Nucleus accumbens (tissue), 56 donors: ENCODE measurements around the gene GNAT1.
"Not testable (repeated sequence)": the region's sequence is repeated elsewhere in the genome, so short reads cannot be mapped to it uniquely, and the experiment has no call there.

Experiments
- DNase-seq, 56 donors: peaks; one replicate each; lab custom pipeline; 2025; lab: John Stamatoyannopoulos, UW

GNAT1 gene

DNA sequence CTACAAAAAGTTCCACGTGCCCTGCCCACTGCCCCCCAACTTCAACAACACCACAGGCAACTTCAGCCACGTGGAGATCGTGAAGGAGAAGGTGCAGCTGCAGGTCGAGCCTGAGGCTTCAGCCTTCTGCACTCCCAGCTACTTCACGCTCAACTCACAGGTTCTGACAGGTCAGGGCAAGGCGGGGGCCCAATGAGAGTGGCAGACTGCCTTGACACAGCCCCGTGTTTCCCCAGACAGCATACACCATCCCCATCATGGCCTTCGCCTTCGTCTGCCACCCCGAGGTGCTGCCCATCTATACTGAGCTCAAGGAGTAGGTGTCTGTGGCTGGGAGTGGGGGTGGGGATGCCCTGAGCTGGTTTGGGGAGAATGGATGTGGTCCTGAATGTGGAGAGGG lies 26.3 kb downstream of the GNAT1 start:
- DNase-seq = no peak

- DNase-seq = no peak
Observed at GRCh38 chr3:50218448-50218847, 27.0 kb downstream of the GNAT1 start.

GRCh38 chr3:50219285-50219684 lies 27.9 kb downstream of the GNAT1 start:
- DNase-seq = no peak

- DNase-seq = peak in 5 of 56 donors; percentile 7 to 28 (median 18)
Observed at GRCh38 chr3:50220109-50220508, 28.7 kb downstream of the GNAT1 start.

- DNase-seq = no peak
Observed at GRCh38 chr3:50221051-50221410, 29.6 kb downstream of the GNAT1 start.

GRCh38 chr3:50221411-50222168 lies 30.2 kb downstream of the GNAT1 start:
- peak in 20 of 56 donors; percentile 10 to 51 (median 29) for DNase-seq

- DNase-seq = no peak
Observed at GRCh38 chr3:50222169-50222528, 30.7 kb downstream of the GNAT1 start.

DNA sequence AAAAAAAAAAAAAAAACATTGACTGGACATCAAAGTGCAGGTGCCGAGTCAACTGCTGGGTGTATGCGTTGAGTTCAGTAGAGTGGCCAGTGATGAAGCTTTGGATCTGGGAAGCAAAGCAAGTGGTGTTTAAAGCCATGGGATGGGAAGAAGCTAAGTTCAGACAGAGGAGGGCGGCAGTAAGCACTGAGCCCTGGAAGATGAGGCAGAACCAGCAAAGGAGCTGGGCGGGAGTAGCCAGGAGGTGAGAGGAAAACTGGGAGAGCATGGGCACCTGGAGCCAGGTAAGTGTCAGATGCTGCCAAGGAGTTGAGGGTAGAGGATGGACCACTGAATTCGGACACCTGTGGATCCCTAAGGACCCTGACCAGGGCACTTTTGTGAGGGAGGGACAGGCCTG lies 33.2 kb downstream of the GNAT1 start:
- DNase-seq = no peak

DNA sequence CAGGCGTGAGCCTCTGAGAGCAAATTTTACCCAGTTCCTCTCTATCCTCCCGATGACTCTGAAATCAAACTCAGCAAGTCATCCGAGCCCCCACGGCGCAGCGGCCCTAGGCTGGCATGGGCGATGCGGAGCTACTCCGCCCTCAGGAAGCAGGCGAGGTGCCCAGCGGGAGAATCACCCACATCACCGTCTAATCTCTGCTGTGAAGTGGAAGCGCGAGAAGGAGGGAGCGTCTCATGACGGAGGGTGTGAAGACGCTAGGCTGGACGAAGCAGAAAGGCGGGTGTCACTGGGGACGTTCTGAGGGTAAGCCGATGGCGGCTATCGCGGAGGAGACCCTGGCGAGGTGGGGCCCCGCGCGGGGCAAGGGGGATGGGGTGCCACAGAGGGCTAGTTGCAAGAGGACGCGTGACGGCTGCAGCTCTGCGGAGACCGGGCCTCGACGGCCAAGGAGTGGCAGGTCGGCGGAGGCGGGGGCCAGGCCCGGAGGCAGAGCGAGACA lies 35.5 kb downstream of the GNAT1 start:
- DNase-seq = peak in 15 of 56 donors; percentile 44 to 81 (median 62)

DNA sequence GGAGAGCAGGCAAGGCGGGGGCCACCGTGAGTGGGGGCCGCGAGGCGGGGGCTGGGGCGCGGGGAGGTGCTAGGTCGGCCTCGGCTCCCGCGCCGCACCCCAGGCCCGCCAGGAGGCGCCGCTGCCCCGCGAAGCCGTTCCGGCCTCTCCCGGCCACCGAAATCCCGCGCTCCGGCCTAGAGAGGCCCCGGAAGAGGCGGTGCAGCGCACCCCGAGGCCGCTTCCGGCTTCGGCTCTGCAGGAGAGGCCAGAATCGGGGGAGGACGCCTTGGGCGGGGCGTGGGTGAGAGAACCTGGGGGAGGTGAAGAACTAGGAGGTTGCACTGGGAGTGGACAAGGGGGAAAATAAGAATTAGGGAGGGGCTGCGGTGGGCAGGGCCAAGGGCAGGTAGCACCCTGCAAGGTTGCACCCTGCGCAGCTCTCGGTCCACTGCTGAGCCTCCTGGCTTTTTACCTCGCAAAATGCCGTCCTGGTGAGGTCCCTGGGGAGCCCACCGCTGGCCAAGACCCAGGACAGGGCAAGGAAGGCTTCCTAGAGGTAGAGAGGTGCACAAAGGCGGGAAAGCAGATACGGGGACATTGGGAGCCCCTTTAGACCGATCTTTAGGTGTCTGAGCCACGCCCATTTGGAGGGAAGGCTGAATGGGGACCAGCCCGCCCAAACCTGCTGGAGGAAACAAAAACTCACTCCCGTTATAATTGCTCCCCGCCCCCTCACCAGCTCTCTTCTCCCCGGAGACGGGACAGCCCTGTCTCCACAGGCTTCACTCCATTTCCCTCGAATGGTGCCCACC lies 36.2 kb downstream of the GNAT1 start:
- peak in 54 of 56 donors; percentile 51 to 95 (median 80) for DNase-seq

DNA sequence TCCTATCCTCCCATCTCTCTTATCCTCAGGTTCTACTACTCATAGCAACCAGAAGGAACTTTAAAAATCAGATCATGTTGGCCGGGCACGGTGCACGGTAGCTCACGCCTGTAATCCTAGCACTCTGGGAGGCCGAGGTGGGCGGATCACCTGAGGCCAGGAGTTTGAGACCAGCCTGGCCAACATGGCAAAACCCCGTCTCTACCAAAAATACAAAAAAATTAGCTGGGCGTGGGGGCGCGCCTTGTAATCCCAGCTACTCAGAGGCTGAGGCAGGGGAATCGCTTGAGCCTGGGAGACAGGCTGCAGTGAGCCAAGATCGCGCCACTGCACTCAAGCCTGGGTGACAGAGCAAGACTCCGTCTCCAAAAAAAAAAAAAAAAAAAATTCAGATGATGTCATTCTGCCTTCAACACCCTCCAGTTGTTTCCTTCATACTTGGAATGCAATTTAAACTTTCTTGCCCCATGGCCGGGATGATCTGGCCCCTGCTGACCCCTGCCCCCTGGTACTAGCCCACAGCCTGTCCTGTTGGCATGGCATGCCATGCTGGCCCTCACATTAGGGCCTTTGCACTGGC lies 36.9 kb downstream of the GNAT1 start:
- not testable (repeated sequence) for DNase-seq

DNA sequence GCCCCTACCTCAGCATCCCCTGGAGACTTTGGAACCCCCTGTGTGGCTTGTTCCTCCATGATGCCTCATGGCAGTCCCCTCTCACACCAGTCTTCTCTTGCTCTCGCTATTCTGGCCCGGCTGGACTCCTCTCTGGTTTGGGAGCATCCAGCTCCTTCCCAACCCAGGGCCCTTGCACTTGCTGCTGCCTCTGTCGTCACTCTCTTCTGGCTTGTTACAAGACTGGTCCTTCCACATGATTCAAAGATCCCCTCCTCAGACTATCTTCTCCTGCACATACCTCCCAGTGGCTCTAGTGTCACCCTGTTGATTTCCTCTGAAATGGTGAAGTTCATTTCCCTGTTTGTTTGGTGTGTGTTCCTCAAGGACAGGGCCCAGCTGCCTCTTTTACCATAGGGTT lies 38.1 kb downstream of the GNAT1 start:
- no peak for DNase-seq

- peak in 7 of 56 donors; percentile 4 to 55 (median 18) for DNase-seq
Observed at GRCh38 chr3:50230104-50230793, 38.8 kb downstream of the GNAT1 start.

- DNase-seq = no peak
Observed at GRCh38 chr3:50230794-50231125, 39.4 kb downstream of the GNAT1 start.

DNA sequence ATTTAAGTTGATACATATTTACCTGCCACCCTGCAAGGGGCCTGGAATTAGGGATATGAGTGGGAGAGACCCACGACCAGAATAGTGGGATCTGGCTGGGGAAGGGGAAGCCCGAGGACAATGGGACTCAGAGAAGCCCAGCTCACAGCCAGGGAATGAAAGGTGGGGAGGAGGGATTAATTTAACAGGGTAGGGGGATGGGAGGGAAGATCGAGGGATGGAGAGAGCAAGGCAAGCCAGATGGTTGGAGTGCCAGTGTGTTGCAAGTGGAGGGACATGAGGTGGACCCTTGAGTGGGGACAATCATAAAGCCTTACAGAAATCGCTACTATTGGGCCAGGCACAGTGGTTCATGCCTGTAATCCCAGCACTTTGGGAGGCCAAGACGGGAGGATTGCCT lies 40.2 kb downstream of the GNAT1 start:
- DNase-seq = no peak

DNA sequence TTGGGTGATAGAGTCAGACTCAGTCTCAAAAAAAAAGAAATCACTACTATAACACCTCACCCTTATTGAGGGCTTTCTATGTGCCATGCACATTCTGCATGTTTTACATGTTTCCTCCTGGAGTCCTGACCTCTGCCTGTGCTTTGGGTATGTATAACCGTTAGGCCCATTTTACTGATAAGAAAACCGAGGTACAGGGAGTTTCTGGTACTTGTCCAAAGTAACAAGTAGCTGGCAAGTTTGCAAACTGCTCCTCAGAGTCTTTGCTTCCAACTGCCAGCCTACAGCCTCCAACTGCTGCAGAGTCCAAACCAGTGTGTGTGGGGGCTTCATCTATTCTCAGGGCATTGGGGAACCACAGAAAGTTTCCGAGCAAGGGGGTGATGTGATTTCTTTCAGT lies 40.9 kb downstream of the GNAT1 start:
- DNase-seq = no peak

DNA sequence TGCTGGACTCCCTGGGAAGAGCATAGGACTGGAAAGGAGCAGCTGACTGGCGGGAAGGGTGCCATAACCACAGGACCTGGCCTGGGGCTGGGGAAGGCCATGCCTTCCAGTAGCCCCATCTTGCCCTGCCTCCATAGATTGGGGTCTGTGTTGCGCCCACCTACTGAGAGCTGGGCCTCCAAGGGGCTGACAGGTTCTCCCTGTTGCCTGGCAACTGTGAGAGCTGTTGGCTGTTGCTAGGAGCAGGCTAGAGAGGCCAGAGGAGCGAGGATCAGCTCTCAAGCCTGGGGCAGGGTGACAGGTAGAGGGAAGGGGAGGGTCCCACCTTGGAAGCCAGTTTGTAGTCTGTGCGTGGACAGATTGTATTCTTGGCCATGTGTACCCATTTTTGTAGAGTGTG lies 41.8 kb downstream of the GNAT1 start:
- DNase-seq = peak in 1 of 56 donors; percentile 9

- peak; percentile 80 to 100 (median 99) for DNase-seq
Observed at GRCh38 chr3:50235716-50236483, 44.5 kb downstream of the GNAT1 start, which contains the start of gene GNAI2. Gene GNAI2 (plus strand): TSS chr3:50236204. CDS start chr3:50236336, 132 bp downstream.

- no peak for DNase-seq
Observed at GRCh38 chr3:50236484-50237132, 45.2 kb downstream of the GNAT1 start.
